A549 (cell line): ENCODE results near the gene CACNA1H.

ENCODE experiments used
- CBX2 ChIP-seq: fragments of 200-600 bp; sonication (generic); IDR thresholded peaks from 2 replicates; pipeline ENCODE4 v1.6.1; 2016; ENCODE audit warnings: low read depth, mild to moderate bottlenecking, borderline replicate concordance
- EHMT2 ChIP-seq: fragments of 200-600 bp; sonication (generic); IDR thresholded peaks from 2 replicates; pipeline ENCODE4 v1.6.1; 2016; ENCODE audit warnings: antibody characterized with exemption, low read depth, mild to moderate bottlenecking, moderate library complexity
- EP300 ChIP-seq, 2 experiments: fragments of >200 bp; sonication (Bioruptor Twin); formaldehyde crosslinking; IDR thresholded peaks; 2 replicates in 1 of 2; 3 replicates in 1 of 2; pipeline ENCODE4 v1.6.1; 2016 to 2017
- GATA3 ChIP-seq: IDR thresholded peaks from 2 replicates; pipeline ENCODE4 v1.6.1; 2012; ENCODE audit warnings: borderline replicate concordance
- KDM5A ChIP-seq: fragments of 200-600 bp; sonication (generic); IDR thresholded peaks from 2 replicates; pipeline ENCODE4 v1.6.1; 2016; ENCODE audit warnings: antibody characterized with exemption, mild to moderate bottlenecking
- MAFK ChIP-seq: fragments of 450-650 bp; IDR thresholded peaks from 2 replicates; pipeline ENCODE4 v1.6.1; 2014; ENCODE audit not compliant: partially characterized antibody
- PBX3 ChIP-seq: IDR thresholded peaks from 2 replicates; pipeline ENCODE4 v1.6.1; 2012
- POLR2A ChIP-seq: IDR thresholded peaks from 2 replicates; pipeline ENCODE4 v1.6.1; 2012; ENCODE audit warnings: mild to moderate bottlenecking, low read length
- POLR2AphosphoS2 ChIP-seq: conservative IDR thresholded peaks from 2 replicates; pipeline ENCODE4 v1.6.1; 2012; ENCODE audit warnings: low read length, improper control_type of control experiment, inconsistent platforms
- RAD21 ChIP-seq, 2 experiments: fragments of >200 bp in 1 of 2; sonication (Bioruptor Twin) in 1 of 2; formaldehyde crosslinking in 1 of 2; IDR thresholded peaks in 1 of 2; conservative IDR thresholded peaks in 1 of 2; 2 replicates in 1 of 2; 3 replicates in 1 of 2; pipeline ENCODE4 v1.6.1; 2012 to 2018; ENCODE audit warnings: inconsistent platforms in 1 of 2
- TF ChIP-seq, protein P1 (sequence below): fragments of >200 bp; sonication (Bioruptor Twin); formaldehyde crosslinking; IDR thresholded peaks from 3 replicates; pipeline ENCODE4 v1.5.1; 2016

- TF ChIP-seq, protein P1, sequence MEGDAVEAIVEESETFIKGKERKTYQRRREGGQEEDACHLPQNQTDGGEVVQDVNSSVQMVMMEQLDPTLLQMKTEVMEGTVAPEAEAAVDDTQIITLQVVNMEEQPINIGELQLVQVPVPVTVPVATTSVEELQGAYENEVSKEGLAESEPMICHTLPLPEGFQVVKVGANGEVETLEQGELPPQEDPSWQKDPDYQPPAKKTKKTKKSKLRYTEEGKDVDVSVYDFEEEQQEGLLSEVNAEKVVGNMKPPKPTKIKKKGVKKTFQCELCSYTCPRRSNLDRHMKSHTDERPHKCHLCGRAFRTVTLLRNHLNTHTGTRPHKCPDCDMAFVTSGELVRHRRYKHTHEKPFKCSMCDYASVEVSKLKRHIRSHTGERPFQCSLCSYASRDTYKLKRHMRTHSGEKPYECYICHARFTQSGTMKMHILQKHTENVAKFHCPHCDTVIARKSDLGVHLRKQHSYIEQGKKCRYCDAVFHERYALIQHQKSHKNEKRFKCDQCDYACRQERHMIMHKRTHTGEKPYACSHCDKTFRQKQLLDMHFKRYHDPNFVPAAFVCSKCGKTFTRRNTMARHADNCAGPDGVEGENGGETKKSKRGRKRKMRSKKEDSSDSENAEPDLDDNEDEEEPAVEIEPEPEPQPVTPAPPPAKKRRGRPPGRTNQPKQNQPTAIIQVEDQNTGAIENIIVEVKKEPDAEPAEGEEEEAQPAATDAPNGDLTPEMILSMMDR = no peak
- TF ChIP-seq PBX3 (no peak), POLR2AphosphoS2 (no peak), EHMT2 (no peak), GATA3 (no peak), POLR2A (no peak), KDM5A (no peak), RAD21 (conservative IDR thresholded peaks at IDR 0.05 in 1 of 2, IDR thresholded peaks at IDR 0.05 in 1 of 2) (no peak), EP300 (IDR thresholded peaks at IDR 0.05) (no peak), CBX2 (no peak), MAFK (no peak)
Observed at GRCh38 chr16:1216296-1216619, 63.4 kb downstream of the CACNA1H start.
